Renal pelvis (tissue), 4 donors: ENCODE results near the gene GRIK4. TPM values are rescaled to one million over a fixed set of nuclear protein-coding genes. Genes with fewer than 3 reads are reported as not detected.

Experiments used
- DNase-seq: peaks from one replicate; pipeline ENCODE4 v3.0.0-alpha.2; 2013
- polyA plus RNA-seq, 3 donors: library from polyadenylated mRNA; unstranded; fragments of 120-200 nt; gene quantifications; one replicate each; pipeline ENCODE4 v1.2.1, GENCODE V29; 2013; ENCODE audit not compliant: insufficient read length in 3 of 3

Gene GRIK4
- polyA plus RNA-seq, 3 donors: 0.86 to 1.7 (median 1.0) TPM

- no peak for DNase-seq
Measured at GRCh38 chr11:120707663-120708062, 196.1 kb downstream of the GRIK4 start.

- no peak for DNase-seq
Measured at GRCh38 chr11:120708511-120709183, 197.1 kb downstream of the GRIK4 start.

GRCh38 chr11:120709808-120710207 lies 198.3 kb downstream of the GRIK4 start:
- no peak for DNase-seq

- DNase-seq: peak; percentile 76
Measured at GRCh38 chr11:120710354-120711131, 199.0 kb downstream of the GRIK4 start.

- DNase-seq: no peak
Measured at GRCh38 chr11:120712014-120712413, 200.5 kb downstream of the GRIK4 start.

DNA sequence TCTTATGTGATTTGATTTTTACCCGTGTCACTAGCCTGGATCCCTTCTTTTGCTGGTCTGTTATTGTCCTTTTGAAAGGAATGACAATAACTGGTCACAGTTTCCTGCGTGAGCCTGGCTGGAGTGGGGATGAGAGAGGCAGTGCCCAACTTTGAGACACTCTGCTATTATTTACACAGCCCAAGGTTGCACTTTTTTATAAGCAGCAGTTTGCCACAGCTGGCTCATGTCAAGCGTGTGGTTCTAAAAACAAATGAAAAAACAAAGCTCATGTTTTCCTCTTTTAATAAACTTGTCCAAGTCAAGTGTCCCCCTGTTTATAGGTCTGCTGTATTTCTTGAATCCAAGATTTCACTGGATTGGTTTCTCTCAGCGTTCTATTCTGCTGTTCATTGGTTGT lies 201.3 kb downstream of the GRIK4 start:
- DNase-seq: peak; percentile 60

GRCh38 chr11:120713296-120713695 lies 201.7 kb downstream of the GRIK4 start:
- DNase-seq: peak; percentile 69

DNA sequence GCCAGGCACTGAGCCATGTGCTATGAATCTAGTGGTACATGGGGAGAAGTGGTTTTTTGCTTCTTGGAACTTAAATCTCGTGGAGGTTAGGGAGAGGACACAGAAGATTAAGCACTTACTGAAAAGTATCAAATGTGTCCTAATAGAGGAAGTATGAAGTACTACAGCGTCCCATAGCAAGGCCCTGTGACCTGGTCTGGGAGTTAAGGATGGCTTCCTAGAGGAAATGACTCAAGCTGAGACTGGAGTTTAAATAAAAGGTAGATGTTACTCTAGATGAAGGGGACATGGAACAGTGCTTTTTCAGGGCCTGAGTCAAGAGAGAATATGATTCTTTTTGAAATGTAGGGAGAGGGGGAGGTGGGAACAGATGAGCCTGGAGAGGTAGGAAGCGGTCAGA lies 202.9 kb downstream of the GRIK4 start:
- no peak for DNase-seq

- peak; percentile 51 for DNase-seq
Measured at GRCh38 chr11:120715239-120715638, 203.7 kb downstream of the GRIK4 start.

DNA sequence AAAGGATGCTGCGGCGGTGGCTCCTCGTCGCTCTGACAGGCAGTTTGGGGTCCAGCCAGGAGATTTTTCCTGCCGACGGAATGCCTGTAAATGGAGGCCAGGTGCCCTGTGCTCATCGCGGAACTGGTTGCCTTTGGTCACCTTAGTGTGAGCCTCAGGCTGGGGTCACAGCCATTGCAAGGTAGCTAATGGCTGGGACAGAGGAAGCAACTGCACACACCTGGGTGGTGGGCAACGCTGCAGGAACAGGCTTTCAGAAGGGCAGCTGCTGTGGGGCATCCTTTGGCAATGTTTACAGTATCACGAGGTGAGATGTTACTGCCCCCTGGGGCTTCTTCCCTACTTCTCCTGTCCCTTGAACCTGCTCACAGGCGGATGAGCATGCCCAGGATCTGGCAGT lies 205.5 kb downstream of the GRIK4 start:
- no peak for DNase-seq

- DNase-seq: no peak
Measured at GRCh38 chr11:120717623-120718022, 206.1 kb downstream of the GRIK4 start.

GRCh38 chr11:120718171-120718570 lies 206.6 kb downstream of the GRIK4 start:
- DNase-seq: no peak

GRCh38 chr11:120719348-120719747 lies 207.8 kb downstream of the GRIK4 start:
- DNase-seq: no peak

- DNase-seq: no peak
Measured at GRCh38 chr11:120720760-120721159, 209.2 kb downstream of the GRIK4 start.

DNA sequence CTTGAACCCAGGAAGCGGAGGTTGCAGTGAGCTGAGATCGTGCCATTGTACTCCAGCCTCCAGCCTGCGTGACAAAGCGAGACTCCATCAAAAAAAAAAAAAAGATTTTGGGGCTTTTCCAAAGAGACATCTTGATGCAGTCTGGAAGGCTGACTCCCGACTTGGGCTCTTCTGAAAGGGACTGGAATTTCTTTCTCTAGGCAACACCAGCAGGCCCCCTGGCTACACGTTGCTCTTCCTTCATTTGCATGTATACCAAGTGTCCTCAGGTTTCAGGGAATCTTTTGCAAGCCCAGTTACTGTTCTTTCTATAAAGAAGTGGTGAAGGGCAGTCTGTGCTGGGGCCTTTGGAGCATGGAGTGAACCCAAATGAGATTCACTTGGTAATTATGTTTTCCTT lies 211.0 kb downstream of the GRIK4 start:
- no peak for DNase-seq

GRCh38 chr11:120723751-120724150 lies 212.2 kb downstream of the GRIK4 start:
- DNase-seq: no peak

DNA sequence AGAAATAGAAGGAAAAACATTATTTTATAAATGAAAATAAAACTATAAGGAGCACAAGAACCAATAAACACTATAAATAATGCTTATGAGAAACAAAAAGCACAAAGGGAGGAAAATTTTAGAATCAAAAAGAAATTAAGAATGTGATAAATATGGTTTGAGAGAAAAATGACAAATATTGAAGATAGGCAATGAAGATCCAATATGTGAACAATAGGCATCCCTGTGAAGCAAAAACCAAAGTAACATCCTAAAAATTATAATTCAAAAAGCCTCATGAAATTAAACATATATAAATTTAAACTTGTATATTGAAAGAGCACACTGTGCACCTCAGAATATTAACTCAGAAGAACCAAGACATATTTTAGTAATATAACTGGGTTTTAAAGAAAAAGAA lies 216.2 kb downstream of the GRIK4 start:
- no peak for DNase-seq

DNA sequence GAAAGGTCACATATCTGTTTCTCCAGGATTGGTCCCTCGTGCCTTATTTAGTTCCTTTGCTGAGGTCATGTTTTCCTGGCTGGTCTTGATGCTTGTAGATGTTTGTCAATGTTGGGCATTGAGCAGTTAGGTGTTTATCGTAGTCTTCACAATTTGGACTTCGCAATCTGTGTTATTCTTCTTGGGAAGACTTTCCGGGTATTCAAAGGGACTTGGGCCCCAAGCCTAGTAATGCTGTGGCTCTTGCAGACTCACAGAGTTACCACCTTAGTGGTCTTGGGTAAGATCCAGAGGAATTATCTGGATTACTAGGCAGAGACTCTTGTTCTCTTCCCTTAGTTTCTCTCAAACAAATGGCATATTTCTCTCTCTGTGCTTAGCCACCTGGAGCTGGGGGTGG lies 223.5 kb downstream of the GRIK4 start:
- DNase-seq: no peak

DNA sequence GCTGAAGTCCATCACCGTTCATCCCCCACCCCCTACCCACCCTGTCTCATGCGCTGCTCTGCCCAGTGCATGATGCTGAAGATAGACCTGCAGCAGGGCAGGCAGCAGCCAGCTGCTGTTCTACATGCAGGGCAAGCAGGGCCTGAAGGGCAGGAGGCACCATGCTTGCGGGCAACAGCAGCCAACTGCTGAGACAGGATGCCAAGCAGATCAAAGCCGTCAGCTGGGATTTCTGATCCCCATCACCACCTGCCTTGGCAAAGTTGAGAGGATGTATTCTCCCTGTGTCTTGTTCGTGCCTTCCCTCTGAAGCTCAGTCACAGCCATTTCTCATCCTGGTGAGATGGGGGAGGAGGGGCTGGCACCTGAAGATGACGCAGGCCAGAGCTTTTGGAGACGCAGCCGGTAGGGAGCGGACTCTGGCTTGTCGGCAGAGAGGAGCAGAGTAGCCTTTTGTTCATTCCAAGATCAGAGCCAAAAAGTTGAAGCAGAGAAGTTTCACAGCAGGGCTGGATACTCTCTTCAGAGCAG lies 227.0 kb downstream of the GRIK4 start:
- no peak for DNase-seq

DNA sequence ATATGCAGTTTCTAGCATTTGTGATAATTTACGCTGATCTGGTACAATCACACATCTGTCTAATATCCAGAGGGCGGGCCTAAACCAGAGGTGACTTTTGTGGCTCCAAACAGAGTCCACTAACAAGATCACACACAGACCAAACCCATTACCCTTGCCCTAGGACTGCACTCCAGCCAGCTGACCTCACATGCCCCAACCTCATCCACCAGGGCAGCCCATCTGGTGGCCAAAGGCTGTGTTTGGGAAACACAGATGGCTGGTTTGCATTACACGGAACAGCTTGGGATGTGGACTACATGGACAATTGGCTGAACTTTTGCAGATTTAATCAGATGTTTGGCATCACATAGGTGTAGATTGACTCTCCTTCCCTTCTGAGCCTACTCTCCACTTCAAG lies 228.2 kb downstream of the GRIK4 start:
- DNase-seq: no peak

- no peak for DNase-seq
Measured at GRCh38 chr11:120740380-120740779, 228.8 kb downstream of the GRIK4 start.

DNA sequence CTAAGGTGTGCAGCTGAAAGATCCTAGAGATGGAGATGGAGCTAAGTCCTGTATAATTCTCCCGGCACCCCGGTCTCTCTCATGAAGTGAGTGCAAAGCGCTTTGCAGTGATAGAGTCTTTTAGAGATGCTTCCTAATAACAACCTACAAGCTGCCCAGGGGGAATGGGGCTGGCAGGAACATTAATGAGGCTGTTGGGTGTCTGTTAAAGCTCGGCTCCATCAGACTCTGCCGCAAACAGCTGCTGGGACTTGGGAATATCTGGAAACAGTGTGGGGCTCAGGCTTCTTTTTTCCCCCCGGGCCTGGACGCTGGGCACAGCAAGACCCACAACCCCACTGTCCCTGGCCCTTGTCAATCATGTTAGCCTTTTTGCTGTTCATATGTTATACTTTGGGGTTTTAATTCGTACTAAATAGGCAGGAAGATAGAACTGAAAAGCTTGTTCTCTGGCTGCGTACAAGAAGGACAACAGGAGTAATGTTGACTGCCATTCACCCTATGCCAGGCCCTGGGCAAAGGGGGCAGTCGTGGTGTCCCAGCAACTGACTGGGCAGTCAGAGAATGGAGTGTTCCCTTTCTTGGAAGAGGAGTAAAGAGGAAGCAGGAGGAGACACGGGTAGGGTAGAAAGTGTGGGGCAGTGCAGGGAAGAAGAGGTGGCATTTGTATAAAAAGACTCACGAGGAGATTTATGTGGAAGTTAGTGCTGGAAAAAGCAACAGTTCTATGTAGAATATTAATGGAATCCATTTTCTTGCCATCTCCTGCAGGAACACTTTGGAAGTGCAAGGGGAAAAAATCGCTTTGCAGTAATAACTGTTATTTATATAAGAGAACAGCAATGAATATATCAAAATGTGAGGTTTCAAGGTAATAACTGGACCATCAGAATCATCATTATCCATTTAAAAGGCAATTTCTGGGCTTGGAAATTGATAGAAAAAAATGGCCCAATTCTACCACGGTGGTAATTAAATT lies 232.8 kb downstream of the GRIK4 start:
- no peak for DNase-seq
